ENCODE results near the gene RFX5. TPM values are rescaled to one million over a fixed set of nuclear protein-coding genes. Genes with fewer than 3 reads are reported as not detected.
A peak's percentile ranks its signal among the peaks of the same experiment; 100 is the strongest.

The RFX5 gene
- total RNA-seq, 1 experiment from 2014 or later = 73.6 TPM

DNA sequence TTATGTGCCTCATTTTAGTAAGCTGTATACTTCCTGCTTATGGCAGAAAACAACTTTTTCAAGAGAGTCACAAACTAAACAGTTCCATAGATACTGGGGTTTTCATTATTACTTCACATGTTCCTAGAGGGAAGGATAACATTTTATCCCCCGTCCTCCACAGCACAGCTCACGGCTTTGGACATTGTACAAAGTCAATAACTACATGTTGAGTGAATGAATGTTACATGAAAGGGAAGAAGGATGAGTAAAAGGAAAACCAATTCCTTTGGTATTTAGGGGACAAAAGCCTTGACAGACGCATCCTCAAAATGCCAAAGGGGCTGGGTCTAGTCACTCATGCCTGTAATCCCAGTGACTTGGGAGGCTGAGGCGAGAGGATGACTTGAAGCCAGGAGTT lies 34.6 kb downstream of the RFX5 start:
- H3K27me3 ChIP-seq (ENCODE audit: insufficient read depth, low read depth) = no peaks in the 10 kb centered on the region
- no peak overlapping the region for H2AFZ ChIP-seq
- peaks cover 6% of the 10 kb centered on the region; the same call in 1 of the 2 replicates for H3K36me3 ChIP-seq (ENCODE audit: low read depth)
- H3K79me2 ChIP-seq (ENCODE audit: low read depth) = peaks cover 15% of the 10 kb centered on the region
- H3K4me2 ChIP-seq = peak overlapping the region; percentile 62
- intact Hi-C loops (cut with micrococcal nuclease; ENCODE audit: unreplicated experiment) = no loop called here
- peaks cover 21% of the 10 kb centered on the region for H3K4me1 ChIP-seq (replicated peaks; ENCODE audit: insufficient read depth)
- peaks cover 17% of the 10 kb centered on the region for H3F3A ChIP-seq (ENCODE audit: insufficient read depth, low read depth)
- ChIA-PET POLR2A (ENCODE audit: unreplicated experiment) (no interaction called here), CTCF (interaction anchor here (0.5 kb wide), 1 partner anchor 83 kb away, joined by 6 read pairs; no protein-coding TSS in a partner anchor)
- TF ChIP-seq EZH2 (IDR thresholded peaks at IDR 0.05; ENCODE audit: low read depth) = no peak
- TF ChIP-seq, protein P1, sequence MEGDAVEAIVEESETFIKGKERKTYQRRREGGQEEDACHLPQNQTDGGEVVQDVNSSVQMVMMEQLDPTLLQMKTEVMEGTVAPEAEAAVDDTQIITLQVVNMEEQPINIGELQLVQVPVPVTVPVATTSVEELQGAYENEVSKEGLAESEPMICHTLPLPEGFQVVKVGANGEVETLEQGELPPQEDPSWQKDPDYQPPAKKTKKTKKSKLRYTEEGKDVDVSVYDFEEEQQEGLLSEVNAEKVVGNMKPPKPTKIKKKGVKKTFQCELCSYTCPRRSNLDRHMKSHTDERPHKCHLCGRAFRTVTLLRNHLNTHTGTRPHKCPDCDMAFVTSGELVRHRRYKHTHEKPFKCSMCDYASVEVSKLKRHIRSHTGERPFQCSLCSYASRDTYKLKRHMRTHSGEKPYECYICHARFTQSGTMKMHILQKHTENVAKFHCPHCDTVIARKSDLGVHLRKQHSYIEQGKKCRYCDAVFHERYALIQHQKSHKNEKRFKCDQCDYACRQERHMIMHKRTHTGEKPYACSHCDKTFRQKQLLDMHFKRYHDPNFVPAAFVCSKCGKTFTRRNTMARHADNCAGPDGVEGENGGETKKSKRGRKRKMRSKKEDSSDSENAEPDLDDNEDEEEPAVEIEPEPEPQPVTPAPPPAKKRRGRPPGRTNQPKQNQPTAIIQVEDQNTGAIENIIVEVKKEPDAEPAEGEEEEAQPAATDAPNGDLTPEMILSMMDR (conservative IDR thresholded peaks at IDR 0.05) = no peak
- H3K9me2 ChIP-seq (ENCODE audit: insufficient read depth) = no peaks in the 10 kb centered on the region
- H3K9me3 ChIP-seq (ENCODE audit: insufficient read depth, low read depth) = no peaks in the 10 kb centered on the region
- peaks cover 20% of the 10 kb centered on the region for H4K20me1 ChIP-seq (ENCODE audit: insufficient read depth)
- peak overlapping the region; percentile 88 for H3K27ac ChIP-seq
- no peak for DNase-seq
- no TSS peak for BruUV-seq (replicated peaks)
- H3K4me3 ChIP-seq = no peak overlapping the region

DNA sequence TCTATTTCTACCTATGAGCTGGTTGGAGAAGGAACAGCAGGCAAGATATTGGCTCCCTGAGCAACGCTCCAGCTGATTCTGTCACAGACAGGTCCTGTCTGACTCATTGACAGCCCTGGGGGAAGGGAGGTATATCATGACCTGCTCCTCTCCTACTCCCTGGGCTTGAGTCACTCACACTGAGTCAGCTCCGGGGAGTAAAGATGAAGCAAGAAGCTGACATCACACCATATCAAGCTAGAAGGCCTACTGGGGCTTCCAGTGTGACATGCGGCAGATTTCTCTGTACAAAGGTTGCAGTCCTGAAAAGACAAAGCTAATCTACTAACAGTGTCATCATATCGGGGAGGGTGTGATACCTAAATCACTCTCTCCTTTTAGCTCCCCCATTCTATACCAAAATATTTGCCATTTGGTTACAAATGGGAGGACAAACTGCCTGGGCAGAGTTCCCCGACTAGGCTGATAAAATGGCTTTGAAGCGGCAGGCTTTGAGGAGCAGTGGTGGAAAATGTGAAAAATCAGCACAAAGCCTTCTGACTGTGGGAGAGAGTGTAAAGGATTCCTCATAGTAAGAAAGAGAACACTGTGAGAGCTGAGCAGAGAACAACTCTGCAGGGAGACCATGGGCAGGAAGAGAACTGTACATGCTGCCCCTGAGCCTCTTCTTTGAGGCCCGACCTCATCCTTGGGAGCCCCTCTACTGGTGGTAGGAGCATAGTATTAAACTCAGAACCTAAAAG lies 35.3 kb downstream of the RFX5 start:
- Histone ChIP-seq H4K20me1 (ENCODE audit: insufficient read depth) (peaks cover 20% of the 10 kb centered on the region), H3K9me2 (ENCODE audit: insufficient read depth) (no peaks in the 10 kb centered on the region), H3K27ac (peak overlapping the region; percentile 88), H3K79me2 (ENCODE audit: low read depth) (peaks cover 15% of the 10 kb centered on the region), H3K4me1 (replicated peaks; ENCODE audit: insufficient read depth) (peaks cover 21% of the 10 kb centered on the region), H3K36me3 (ENCODE audit: low read depth) (peaks cover 4% of the 10 kb centered on the region; the same call in 1 of the 2 replicates), H3F3A (ENCODE audit: insufficient read depth, low read depth) (peaks cover 17% of the 10 kb centered on the region), H3K9me3 (ENCODE audit: insufficient read depth, low read depth) (no peaks in the 10 kb centered on the region), H3K4me2 (peak overlapping the region; percentile 62), H3K4me3 (no peak overlapping the region), H3K27me3 (ENCODE audit: insufficient read depth, low read depth) (no peaks in the 10 kb centered on the region), H2AFZ (no peak overlapping the region)
- TF ChIP-seq, protein P1 (conservative IDR thresholded peaks at IDR 0.05) = no peak
- TF ChIP-seq EZH2 (IDR thresholded peaks at IDR 0.05; ENCODE audit: low read depth) = no peak
- intact Hi-C loops (cut with micrococcal nuclease; ENCODE audit: unreplicated experiment) = no loop called here
- ChIA-PET POLR2A (ENCODE audit: unreplicated experiment) (interaction anchor here (0.5 to 0.9 kb wide), 9 partner anchors 15 to 991 kb away, joined by 3 to 18 read pairs (median 4); partner anchors contain the start of genes PI4KB and PRPF3), CTCF (interaction anchor here (0.5 to 1.2 kb wide), 4 partner anchors 29 to 212 kb away, joined by 3 to 10 read pairs (median 5); partner anchors contain the start of gene PSMB4)
- no TSS peak for BruUV-seq (replicated peaks)
- DNase-seq = peak; percentile 78 to 98

DNA sequence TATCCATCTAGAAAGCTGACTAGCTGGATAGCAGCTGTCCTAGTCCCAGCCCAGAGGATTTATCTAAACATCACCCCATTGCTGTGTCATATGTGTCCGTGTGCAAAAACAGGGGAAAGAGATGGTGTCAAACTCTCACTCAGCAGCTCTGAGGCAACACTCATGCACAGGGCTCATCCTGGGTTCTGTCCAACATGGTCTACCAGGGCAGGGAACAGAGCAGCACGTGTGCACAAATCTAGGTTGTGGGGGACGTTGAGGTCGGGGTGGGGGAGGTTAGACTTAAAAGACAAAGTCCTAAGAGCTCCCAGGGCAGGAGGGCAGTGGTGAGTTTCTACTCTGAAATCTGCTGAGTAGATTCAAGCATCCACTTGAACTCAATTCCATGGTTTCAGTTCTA lies 36.0 kb downstream of the RFX5 start:
- peaks cover 17% of the 10 kb centered on the region for H3F3A ChIP-seq (ENCODE audit: insufficient read depth, low read depth)
- intact Hi-C loops (cut with micrococcal nuclease; ENCODE audit: unreplicated experiment) = no loop called here
- no peak overlapping the region for H3K4me2 ChIP-seq
- no peak for TF ChIP-seq EZH2 (IDR thresholded peaks at IDR 0.05; ENCODE audit: low read depth)
- TF ChIP-seq, protein P1 (conservative IDR thresholded peaks at IDR 0.05) = no peak
- H3K27ac ChIP-seq = no peak overlapping the region
- H3K79me2 ChIP-seq (ENCODE audit: low read depth) = peaks cover 15% of the 10 kb centered on the region
- no peaks in the 10 kb centered on the region for H3K9me3 ChIP-seq (ENCODE audit: insufficient read depth, low read depth)
- peaks cover 21% of the 10 kb centered on the region for H3K4me1 ChIP-seq (replicated peaks; ENCODE audit: insufficient read depth)
- H4K20me1 ChIP-seq (ENCODE audit: insufficient read depth) = peaks cover 20% of the 10 kb centered on the region
- ChIA-PET POLR2A (ENCODE audit: unreplicated experiment) (interaction anchor here (0.5 to 0.7 kb wide), 4 partner anchors 235 to 990 kb away, joined by 3 to 7 read pairs (median 4); partner anchors contain the start of gene PRPF3), CTCF (interaction anchor here (0.6 to 1.2 kb wide), 6 partner anchors 8 to 212 kb away, joined by 3 to 11 read pairs (median 4); partner anchors contain the start of gene PSMB4)
- no peak for DNase-seq
- no peak overlapping the region for H3K4me3 ChIP-seq
- H2AFZ ChIP-seq = no peak overlapping the region
- no peaks in the 10 kb centered on the region for H3K9me2 ChIP-seq (ENCODE audit: insufficient read depth)
- H3K27me3 ChIP-seq (ENCODE audit: insufficient read depth, low read depth) = no peaks in the 10 kb centered on the region
- BruUV-seq (replicated peaks) = no TSS peak
- peaks cover 9% of the 10 kb centered on the region; the same call in 1 of the 2 replicates for H3K36me3 ChIP-seq (ENCODE audit: low read depth)

All from PC-9 (cell line).